HEK293 (cell line): ENCODE measurements around the gene ZNF692.

Source experiments
- ZNF560 ChIP-seq: fragments of 450-650 bp; formaldehyde crosslinking; IDR thresholded peaks from 2 replicates; pipeline ENCODE4 v1.5.1; 2017; ENCODE audit warnings: missing biosample characterization, missing genetic modification characterization, borderline replicate concordance
- ZNF571 ChIP-seq: fragments of 450-650 bp; formaldehyde crosslinking; IDR thresholded peaks from 2 replicates; pipeline ENCODE4 v1.5.0; 2017; ENCODE audit warnings: missing biosample characterization, missing genetic modification characterization
- TF ChIP-seq, protein P1 (sequence below): fragments of 450-650 bp; formaldehyde crosslinking; IDR thresholded peaks from 2 replicates; pipeline ENCODE4 v1.5.1; 2016; ENCODE audit warnings: missing biosample characterization, missing genetic modification characterization

ZNF692 gene

DNA sequence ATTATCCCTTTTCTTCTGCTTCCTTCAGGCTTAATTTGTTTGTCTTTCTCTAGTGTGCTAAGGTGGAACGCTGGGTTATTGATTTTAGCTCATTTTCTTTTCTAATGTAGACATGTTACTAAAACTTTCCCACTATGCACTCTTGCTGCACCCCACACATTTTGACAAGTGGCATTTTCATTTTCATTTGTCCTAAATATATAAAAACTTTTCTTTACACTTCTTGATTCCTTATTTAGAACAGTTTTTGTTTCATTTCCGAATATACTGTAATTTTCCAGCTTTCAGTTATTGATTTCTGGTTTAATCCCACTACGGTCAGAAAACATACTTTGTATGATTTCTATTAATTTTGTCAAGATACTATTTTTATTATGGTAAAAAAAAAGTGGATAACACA lies 58.4 kb downstream of the ZNF692 start (continued):
- TF ChIP-seq ZNF571 (tag by site-specific recombination) (no peak), ZNF560 (tag by site-specific recombination) (no peak)
- TF ChIP-seq, protein P1, sequence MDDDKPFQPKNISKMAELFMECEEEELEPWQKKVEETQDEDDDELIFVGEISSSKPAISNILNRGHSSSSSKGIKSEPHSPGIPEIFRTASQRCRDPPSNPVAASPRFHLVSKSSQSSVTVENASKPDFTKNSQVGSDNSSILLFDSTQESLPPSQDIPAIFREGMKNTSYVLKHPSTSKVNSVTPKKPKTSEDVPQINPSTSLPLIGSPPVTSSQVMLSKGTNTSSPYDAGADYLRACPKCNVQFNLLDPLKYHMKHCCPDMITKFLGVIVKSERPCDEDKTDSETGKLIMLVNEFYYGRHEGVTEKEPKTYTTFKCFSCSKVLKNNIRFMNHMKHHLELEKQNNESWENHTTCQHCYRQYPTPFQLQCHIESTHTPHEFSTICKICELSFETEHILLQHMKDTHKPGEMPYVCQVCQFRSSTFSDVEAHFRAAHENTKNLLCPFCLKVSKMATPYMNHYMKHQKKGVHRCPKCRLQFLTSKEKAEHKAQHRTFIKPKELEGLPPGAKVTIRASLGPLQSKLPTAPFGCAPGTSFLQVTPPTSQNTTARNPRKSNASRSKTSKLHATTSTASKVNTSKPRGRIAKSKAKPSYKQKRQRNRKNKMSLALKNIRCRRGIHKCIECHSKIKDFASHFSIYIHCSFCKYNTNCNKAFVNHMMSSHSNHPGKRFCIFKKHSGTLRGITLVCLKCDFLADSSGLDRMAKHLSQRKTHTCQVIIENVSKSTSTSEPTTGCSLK (tag by site-specific recombination) = no peak
